PFSK-1 (cell line): ENCODE data around the gene ISOC2.

Source experiments
- FOXP2 ChIP-seq: optimal IDR thresholded peaks from 2 replicates; pipeline ENCODE3; 2011; ENCODE audit warnings: borderline replicate concordance, control low read depth, inconsistent platforms; ENCODE audit not compliant: insufficient read depth; ENCODE audit errors: extremely low read length, extremely low read depth
- POLR2AphosphoS5 ChIP-seq: IDR thresholded peaks from 2 replicates; pipeline ENCODE4 v1.6.1; 2012; ENCODE audit warnings: low read depth, mild to moderate bottlenecking, control low read depth, low read length, moderate library complexity
- REST ChIP-seq, 2 experiments: IDR thresholded peaks; 2 replicates each; pipeline versions ENCODE4 v1.6.1 to v1.8.0; 2011 to 2012; ENCODE audit warnings: low read depth in 2 of 2, low read length in 2 of 2, control low read depth in 1 of 2, inconsistent platforms in 1 of 2, mild to moderate bottlenecking in 1 of 2, moderate library complexity in 1 of 2; ENCODE audit not compliant: insufficient read depth in 1 of 2
- SIN3A ChIP-seq: IDR thresholded peaks from 2 replicates; pipeline ENCODE4 v1.6.1; 2012; ENCODE audit warnings: mild to moderate bottlenecking, low read length, moderate library complexity, borderline replicate concordance; ENCODE audit not compliant: insufficient read depth
- TAF1 ChIP-seq: IDR thresholded peaks from 2 replicates; pipeline ENCODE4 v1.6.1; 2012; ENCODE audit warnings: low read length, control low read depth, borderline replicate concordance; ENCODE audit not compliant: insufficient read depth

ISOC2 gene

GRCh38 chr19:55491546-55492360 is 30.3 kb upstream of the ISOC2 start:
- TF ChIP-seq REST (IDR thresholded peaks at IDR 0.05; ENCODE audit: insufficient read depth in 1 of 2, low read depth in 2 of 2, low read length in 2 of 2) (no peak), SIN3A (no peak), POLR2AphosphoS5 (no peak), FOXP2 (no peak), TAF1 (no peak)

GRCh38 chr19:55490478-55491432 is 29.3 kb upstream of the ISOC2 start:
- no peak for TF ChIP-seq POLR2AphosphoS5
- TF ChIP-seq REST (IDR thresholded peaks at IDR 0.05; ENCODE audit: insufficient read depth in 1 of 2, low read depth in 2 of 2, low read length in 2 of 2) = no peak
- TF ChIP-seq TAF1 = no peak
- no peak for TF ChIP-seq FOXP2
- no peak for TF ChIP-seq SIN3A

GRCh38 chr19:55489711-55490477 is 28.5 kb upstream of the ISOC2 start:
- TF ChIP-seq TAF1 (no peak), SIN3A (no peak), REST (IDR thresholded peaks at IDR 0.05; ENCODE audit: insufficient read depth in 1 of 2, low read depth in 2 of 2, low read length in 2 of 2) (no peak), FOXP2 (no peak), POLR2AphosphoS5 (no peak)

- TF ChIP-seq REST (IDR thresholded peaks at IDR 0.05; ENCODE audit: insufficient read depth in 1 of 2, low read depth in 2 of 2, low read length in 2 of 2) = no peak
- TF ChIP-seq SIN3A = no peak
- no peak for TF ChIP-seq POLR2AphosphoS5
- no peak for TF ChIP-seq TAF1
- no peak for TF ChIP-seq FOXP2
Observed at GRCh38 chr19:55488986-55489710, 27.7 kb upstream of the ISOC2 start.
